Measurements from ENCODE around the gene DNM2.

DNA sequence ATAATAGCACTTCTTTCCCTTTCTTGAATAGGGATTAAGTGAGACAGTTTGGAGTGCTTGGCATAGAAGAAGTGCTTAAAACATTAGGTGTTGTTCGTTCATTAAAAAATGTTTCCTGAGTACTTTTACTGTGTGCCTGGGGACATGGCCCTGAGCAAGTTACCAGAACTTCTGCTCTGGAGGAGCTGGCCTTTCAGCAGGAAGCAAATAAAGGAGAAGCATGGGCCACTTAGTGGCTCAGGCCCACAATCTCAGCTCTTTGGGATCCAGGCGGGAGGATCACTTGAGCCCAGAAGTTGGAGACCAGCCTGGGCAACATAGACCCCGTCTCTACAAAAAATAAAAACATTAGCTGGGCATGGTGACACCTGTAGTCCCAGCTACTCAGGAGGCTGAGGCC is 5.7 kb downstream of the DNM2 start:
- TF ChIP-seq, protein P1, sequence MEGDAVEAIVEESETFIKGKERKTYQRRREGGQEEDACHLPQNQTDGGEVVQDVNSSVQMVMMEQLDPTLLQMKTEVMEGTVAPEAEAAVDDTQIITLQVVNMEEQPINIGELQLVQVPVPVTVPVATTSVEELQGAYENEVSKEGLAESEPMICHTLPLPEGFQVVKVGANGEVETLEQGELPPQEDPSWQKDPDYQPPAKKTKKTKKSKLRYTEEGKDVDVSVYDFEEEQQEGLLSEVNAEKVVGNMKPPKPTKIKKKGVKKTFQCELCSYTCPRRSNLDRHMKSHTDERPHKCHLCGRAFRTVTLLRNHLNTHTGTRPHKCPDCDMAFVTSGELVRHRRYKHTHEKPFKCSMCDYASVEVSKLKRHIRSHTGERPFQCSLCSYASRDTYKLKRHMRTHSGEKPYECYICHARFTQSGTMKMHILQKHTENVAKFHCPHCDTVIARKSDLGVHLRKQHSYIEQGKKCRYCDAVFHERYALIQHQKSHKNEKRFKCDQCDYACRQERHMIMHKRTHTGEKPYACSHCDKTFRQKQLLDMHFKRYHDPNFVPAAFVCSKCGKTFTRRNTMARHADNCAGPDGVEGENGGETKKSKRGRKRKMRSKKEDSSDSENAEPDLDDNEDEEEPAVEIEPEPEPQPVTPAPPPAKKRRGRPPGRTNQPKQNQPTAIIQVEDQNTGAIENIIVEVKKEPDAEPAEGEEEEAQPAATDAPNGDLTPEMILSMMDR (IDR thresholded peaks at IDR 0.05) = no peak
- TF ChIP-seq POLR2A (IDR thresholded peaks at IDR 0.05) = no peak

All from Peyer's patch (tissue), 4 donors.